Endothelial cell (in vitro differentiated cells): ENCODE measurements around the gene TAS2R20. TPM values are rescaled to one million over a fixed set of nuclear protein-coding genes. Genes with fewer than 3 reads are reported as not detected.

Experiments used
- DNase-seq: peaks from one replicate; pipeline ENCODE4 v3.0.0; 2021; ENCODE audit warnings: low spot score
- H3K27ac Mint-ChIP-seq: one replicate; pipeline ENCODE4 v1.8.0; 2021; ENCODE audit warnings: mixed read lengths, inconsistent platforms; ENCODE audit not compliant: unreplicated experiment
- H3K27me3 Mint-ChIP-seq: one replicate; pipeline ENCODE4 v1.8.0; 2021; ENCODE audit warnings: mild to moderate bottlenecking, moderate library complexity, mixed read lengths, inconsistent platforms; ENCODE audit not compliant: unreplicated experiment
- H3K36me3 Mint-ChIP-seq: one replicate; pipeline ENCODE4 v1.8.0; 2021; ENCODE audit warnings: mild to moderate bottlenecking, low read depth, mixed read lengths, inconsistent platforms; ENCODE audit not compliant: unreplicated experiment
- H3K4me1 Mint-ChIP-seq: one replicate; pipeline ENCODE4 v1.8.0; 2021; ENCODE audit warnings: mild to moderate bottlenecking, mixed read lengths, inconsistent platforms; ENCODE audit not compliant: unreplicated experiment
- H3K4me3 Mint-ChIP-seq: one replicate; pipeline ENCODE4 v1.8.0; 2021; ENCODE audit warnings: mild to moderate bottlenecking, mixed read lengths, inconsistent platforms; ENCODE audit not compliant: unreplicated experiment
- H3K9me3 Mint-ChIP-seq: one replicate; pipeline ENCODE4 v1.8.0; 2021; ENCODE audit warnings: mixed read lengths, inconsistent platforms; ENCODE audit not compliant: unreplicated experiment
- CTCF ChIP-seq: fragments of 200-600 bp; sonication (generic); IDR thresholded peaks from one replicate; pipeline ENCODE4 v1.5.0; 2021; ENCODE audit warnings: antibody characterized with exemption; ENCODE audit not compliant: unreplicated experiment
- total RNA-seq: library from RNA; stranded (reverse); fragmentation: NEBNext Ultra II Directional; extraction: Animal tissue kit (Norgen Biotek cat#: 25700); gene quantifications from one replicate; pipeline ENCODE4 v1.2.1, GENCODE V29; 2021; ENCODE audit not compliant: unreplicated experiment

The TAS2R20 gene
- total RNA-seq, 1 donor from 2014 or later: 1.7 TPM

DNA sequence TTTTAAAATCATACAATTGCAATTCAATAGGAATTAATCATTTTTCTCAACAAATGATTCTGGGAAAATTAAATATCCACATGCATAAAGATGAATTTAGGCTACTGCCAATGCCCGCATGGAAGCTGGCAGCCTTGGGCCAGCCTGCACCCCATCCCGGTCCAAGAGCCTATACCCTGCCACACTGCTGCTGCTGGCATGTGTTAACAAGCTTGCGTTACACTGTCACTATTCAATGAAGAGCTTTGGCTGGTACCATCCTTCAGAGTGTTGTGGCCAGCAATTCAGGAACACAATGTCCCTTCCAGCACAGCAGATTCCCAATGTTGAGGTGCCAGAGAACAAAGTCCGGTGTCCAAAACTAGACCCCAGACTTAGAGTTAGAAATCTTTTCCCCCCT is 45.5 kb downstream of the TAS2R20 start:
- no peak for TF ChIP-seq CTCF
- H3K9me3 Mint-ChIP-seq: no peaks in the 10 kb centered on the region

More for the DNA sequence above, 45.5 kb downstream of the TAS2R20 start:
- H3K4me1 Mint-ChIP-seq: no peaks in the 10 kb centered on the region
- no peak overlapping the region for H3K4me3 Mint-ChIP-seq
- no peak overlapping the region for H3K27ac Mint-ChIP-seq
- peaks cover 1% of the 10 kb centered on the region for H3K27me3 Mint-ChIP-seq
- DNase-seq: no peak
- H3K36me3 Mint-ChIP-seq: peaks cover 14% of the 10 kb centered on the region

Other genes starting within 250 kb of the TAS2R20 start
- not detected for gene TAS2R7, start 195.7 kb downstream of the TAS2R20 start, total RNA-seq
- gene TAS2R8, start 191.0 kb downstream of the TAS2R20 start, total RNA-seq: 0.44 TPM
- not detected for gene TAS2R9, start 188.1 kb downstream of the TAS2R20 start, total RNA-seq
- gene TAS2R10, start 171.9 kb downstream of the TAS2R20 start, total RNA-seq: 0.87 TPM
- gene PRR4, start 148.8 kb downstream of the TAS2R20 start, total RNA-seq: 3.7 TPM
- gene PRH1, start 114.0 kb downstream of the TAS2R20 start, total RNA-seq: 15.6 TPM
- gene TAS2R13, start 88.7 kb downstream of the TAS2R20 start, total RNA-seq: 0.90 TPM
- not detected for gene PRH2, start 69.1 kb downstream of the TAS2R20 start, total RNA-seq
- gene TAS2R14, start 59.0 kb downstream of the TAS2R20 start, total RNA-seq: 2.0 TPM
- 1.2 TPM for gene TAS2R50, start 11.4 kb downstream of the TAS2R20 start, total RNA-seq
- gene TAS2R19, start 24.3 kb upstream of the TAS2R20 start, total RNA-seq: 3.4 TPM
- gene TAS2R31, start 33.1 kb upstream of the TAS2R20 start, total RNA-seq: 3.1 TPM
- 0.82 TPM for gene TAS2R46, start 64.0 kb upstream of the TAS2R20 start, total RNA-seq
- gene TAS2R43, start 94.0 kb upstream of the TAS2R20 start, total RNA-seq: 0.62 TPM
- gene TAS2R30, start 136.3 kb upstream of the TAS2R20 start, total RNA-seq: 1.7 TPM
- gene SMIM10L1, start 172.9 kb upstream of the TAS2R20 start, total RNA-seq: 15.9 TPM
- gene TAS2R42, start 188.6 kb upstream of the TAS2R20 start, total RNA-seq: not detected